HepG2 (cell line): ENCODE data around the gene PFN2. TPM values are rescaled to one million over a fixed set of nuclear protein-coding genes. Genes with fewer than 3 reads are reported as not detected.

Experiments
- ATAC-seq: fragments of 200-7000 bp; cut with Tn5 transposase; 3 replicates; pipeline ENCODE4 v1.9.1; 2020; ENCODE audit warnings: mild to moderate bottlenecking, moderate library complexity
- Bru-seq: library from RNA; stranded (reverse); fragments of 400-500 nt; gene quantifications from one replicate; lab custom pipeline; 2021; lab: Mats Ljungman, UMichigan
- BruChase-seq, 2 experiments: library from RNA; stranded (reverse); fragments of 400-500 nt; gene quantifications; one replicate each; lab custom pipeline; 2021; lab: Mats Ljungman, UMichigan
- BruUV-seq: library from RNA; stranded (reverse); fragments of 400-500 nt; replicated peaks from 2 replicates; lab custom pipeline; 2021; lab: Mats Ljungman, UMichigan
- CTCF ChIA-PET: fragments of 300-600 bp; formaldehyde crosslinking; extraction: SDS; loops from one replicate; lab custom pipeline; 2021; ENCODE audit warnings: low total read pairs, inconsistent platforms, low intra/inter-chr PET ratio; lab: Yijun Ruan, JAX
- POLR2A ChIA-PET: fragments of 350-600 bp; sonication (Branson Sonifier 250); formaldehyde crosslinking; loops from one replicate; lab custom pipeline; 2020; ENCODE audit warnings: antibody characterized with exemption, inconsistent platforms; lab: Yijun Ruan, JAX
- DNase-seq: peaks from one replicate; pipeline ENCODE4 v3.0.0-alpha.2; 2015; ENCODE audit warnings: low spot score
- FAIRE-seq: peaks from 3 replicates; lab custom pipeline; 2011; peaks lifted over from hg19 to GRCh38; lab: Jason Lieb, UNC
- H2AFZ ChIP-seq: one replicate; pipeline ENCODE4 v1.6.1; 2011; ENCODE audit warnings: low read length, inconsistent platforms
- H3K27ac ChIP-seq: fragments of 300-600 bp; 3 replicates; pipeline ENCODE4 v1.8.0; 2011; ENCODE audit warnings: mixed run types, mild to moderate bottlenecking, mixed read lengths, low read length, inconsistent platforms; ENCODE audit not compliant: insufficient read depth; ENCODE audit errors: extremely low read length
- H3K27me3 ChIP-seq, 2 experiments: fragments of 200-600 bp in 1 of 2; 2 replicates in 1 of 2; 3 replicates in 1 of 2; pipeline versions ENCODE4 v1.6.0 to v1.8.0; 2011; ENCODE audit warnings: low read length in 2 of 2, mild to moderate bottlenecking in 2 of 2, moderate library complexity in 2 of 2, inconsistent platforms in 1 of 2; ENCODE audit not compliant: insufficient read depth in 2 of 2, control insufficient read depth in 1 of 2
- H3K36me3 ChIP-seq, 2 experiments: fragments of 200-600 bp in 1 of 2; replicated peaks in 1 of 2; 2 replicates in 1 of 2; 3 replicates in 1 of 2; pipeline versions ENCODE4 v1.5.1 to v1.8.0; 2011; ENCODE audit warnings: low read length in 2 of 2, inconsistent platforms in 1 of 2; ENCODE audit not compliant: insufficient read depth in 2 of 2, control insufficient read depth in 1 of 2
- H3K4me1 ChIP-seq: 2 replicates; pipeline ENCODE4 v1.5.1; 2012; ENCODE audit warnings: low read length, inconsistent platforms; ENCODE audit not compliant: insufficient read depth
- H3K4me2 ChIP-seq: 2 replicates; pipeline ENCODE4 v1.6.0; 2011; ENCODE audit warnings: low read depth, low read length, inconsistent platforms
- H3K4me3 ChIP-seq, 3 experiments: fragments of 200-600 bp in 1 of 3; sonication (generic), shearing (Covaris generic) in 1 of 3; replicated peaks in 1 of 3; 2 replicates each; pipeline ENCODE4 v1.5.1; 2011 to 2016; ENCODE audit warnings: low read length in 3 of 3, inconsistent platforms in 2 of 3, low read depth in 2 of 3, mild to moderate bottlenecking in 2 of 3, control low read depth in 1 of 3, mixed read lengths in 1 of 3; ENCODE audit not compliant: insufficient read depth in 1 of 3
- H3K79me2 ChIP-seq: one replicate; pipeline ENCODE4 v1.6.1; 2011; ENCODE audit warnings: low read length, inconsistent platforms; ENCODE audit not compliant: insufficient read depth
- H3K9ac ChIP-seq: 2 replicates; pipeline ENCODE4 v1.6.0; 2011; ENCODE audit warnings: mild to moderate bottlenecking, low read depth, low read length, inconsistent platforms; ENCODE audit not compliant: insufficient read depth
- H3K9me3 ChIP-seq: 2 replicates; pipeline ENCODE4 v1.5.1; 2012; ENCODE audit warnings: mild to moderate bottlenecking, low read length
- H4K20me1 ChIP-seq: 2 replicates; pipeline ENCODE4 v1.6.0; 2011; ENCODE audit warnings: inconsistent platforms, mild to moderate bottlenecking, low read length, moderate library complexity; ENCODE audit not compliant: insufficient read depth
- CHD4 ChIP-seq: fragments of 200-600 bp; sonication (generic); IDR thresholded peaks from 2 replicates; pipeline ENCODE4 v1.7.0; 2017; ENCODE audit warnings: mild to moderate bottlenecking, low read length, borderline replicate concordance
- NCOA2 ChIP-seq: sonication (generic); formaldehyde crosslinking; IDR thresholded peaks from 2 replicates; pipeline ENCODE4 v1.8.0; 2022; ENCODE audit warnings: inconsistent platforms
- PHF5A ChIP-seq: IDR thresholded peaks from one replicate; pipeline ENCODE4 v1.6.1; 2018; ENCODE audit warnings: low read depth, missing genetic modification reagents; ENCODE audit not compliant: unreplicated experiment
- SMAD3 ChIP-seq: sonication (generic); formaldehyde crosslinking; IDR thresholded peaks from 2 replicates; pipeline ENCODE4 v1.4.0; 2020; ENCODE audit warnings: missing genetic modification reagents
- SMC3 ChIP-seq: IDR thresholded peaks from 2 replicates; pipeline ENCODE4 v1.6.1; 2011; ENCODE audit warnings: low read length, improper control_type of control experiment
- SRSF9 ChIP-seq: fragments of 200-400 bp; formaldehyde crosslinking; IDR thresholded peaks from 2 replicates; pipeline ENCODE4 v1.6.1; 2018; ENCODE audit warnings: borderline replicate concordance, mild to moderate bottlenecking, low read depth, low read length; ENCODE audit not compliant: insufficient read depth, poor library complexity, severe bottlenecking
- TBX2 ChIP-seq: sonication (generic); formaldehyde crosslinking; IDR thresholded peaks from 2 replicates; pipeline ENCODE4 v1.5.0; 2020; ENCODE audit warnings: missing genetic modification reagents, mild to moderate bottlenecking, borderline replicate concordance
- ZFP1 ChIP-seq: IDR thresholded peaks from 2 replicates; pipeline ENCODE4 v1.6.1; 2016
- ZNF20 ChIP-seq: sonication (generic); formaldehyde crosslinking; IDR thresholded peaks from 2 replicates; pipeline ENCODE4 v1.4.0; 2020; ENCODE audit warnings: mild to moderate bottlenecking, moderate library complexity, missing genetic modification reagents
- ZNF282 ChIP-seq: fragments of 450-650 bp; IDR thresholded peaks from 2 replicates; pipeline ENCODE4 v1.6.1; 2018; ENCODE audit not compliant: partially characterized antibody
- ZNF567 ChIP-seq: sonication (generic); formaldehyde crosslinking; IDR thresholded peaks from 2 replicates; pipeline ENCODE4 v1.8.1; 2023; ENCODE audit warnings: mild to moderate bottlenecking, missing genetic modification reagents, borderline replicate concordance
- ZNF572 ChIP-seq: sonication (generic); formaldehyde crosslinking; IDR thresholded peaks from 2 replicates; pipeline ENCODE4 v1.5.1; 2020; ENCODE audit warnings: mild to moderate bottlenecking, missing genetic modification reagents
- ZNF616 ChIP-seq: sonication (generic); formaldehyde crosslinking; IDR thresholded peaks from 2 replicates; pipeline ENCODE4 v1.5.0; 2020; ENCODE audit warnings: low read depth, mild to moderate bottlenecking, missing genetic modification reagents
- ZSCAN31 ChIP-seq: sonication (generic); formaldehyde crosslinking; IDR thresholded peaks from 2 replicates; pipeline ENCODE4 v1.5.0; 2020; ENCODE audit warnings: low read depth, mild to moderate bottlenecking, missing genetic modification reagents
- WGBS: methylation state at CpG from one replicate; pipeline ENCODE4 v1.1.6; 2017; ENCODE audit warnings: low lambda C conversion rate; 5-methylcytosine and 5-hydroxymethylcytosine counted together
- in situ Hi-C: cut with HindIII; loops from 2 replicates; pipeline ENCODE4 v1.10.0; 2017; ENCODE audit warnings: low pct_unique_long_range_greater_than_20kb; ENCODE audit not compliant: extremely low pct_ligation_motif_present
- intact Hi-C: fragments of 100-400 bp; cut with micrococcal nuclease; formaldehyde crosslinking; loops from one replicate; pipeline ENCODE4 v1.10.0; 2022; ENCODE audit not compliant: unreplicated experiment
- long read RNA-seq, 2 experiments: library from RNA in 1 of 2; library from polyadenylated mRNA in 1 of 2; stranded (forward) in 1 of 2; unstranded in 1 of 2; transcript quantifications; one replicate each; pipeline ENCODE4 v2.0.0, GENCODE V29; 2019 to 2022
- polyA minus RNA-seq, 3 experiments: library from RNA; depleted of rRNA, polyadenylated mRNA; stranded (reverse); fragments of >200 nt; gene quantifications; 2 replicates each; pipeline ENCODE4 v1.2.3, GENCODE V29; 2011; ENCODE audit warnings: low replicate concordance in 1 of 3
- polyA plus RNA-seq, 8 experiments: library from polyadenylated mRNA; depleted of rRNA in 3 of 8; stranded (reverse) in 7 of 8; unstranded in 1 of 8; fragments of >200 nt; fragmentation: Illumina TruSeq in 4 of 8; extraction: Trizol in 4 of 8; gene quantifications; 2 replicates each; pipeline versions ENCODE4 v1.2.1 to v1.2.3, GENCODE V29; 2011 to 2016; ENCODE audit warnings: low read depth in 4 of 8, missing spikeins in 1 of 8, mixed read lengths in 1 of 8; ENCODE audit not compliant: insufficient read depth in 1 of 8
- total RNA-seq, 5 experiments: library from RNA; depleted of rRNA; stranded (reverse); fragments of >200 nt; fragmentation: Illumina TruSeq; extraction: Trizol; gene quantifications; 2 replicates each; pipeline ENCODE4 v1.2.3, GENCODE V29; 2016; ENCODE audit warnings: low read depth in 1 of 5

PFN2 gene, protein sequence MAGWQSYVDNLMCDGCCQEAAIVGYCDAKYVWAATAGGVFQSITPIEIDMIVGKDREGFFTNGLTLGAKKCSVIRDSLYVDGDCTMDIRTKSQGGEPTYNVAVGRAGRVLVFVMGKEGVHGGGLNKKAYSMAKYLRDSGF
- total RNA-seq (2016; rRNA removed; fragmentation: Illumina TruSeq; extraction: Trizol) = 57.3 and 78.2 TPM in 2 replicates
- 14.1 and 15.9 TPM in 2 replicates for total RNA-seq (2016; cell fraction: cytosol; rRNA removed; fragmentation: Illumina TruSeq; extraction: Trizol; ENCODE audit: low read depth)
- total RNA-seq (2016; cell fraction: insoluble cytoplasmic fraction; rRNA removed; fragmentation: Illumina TruSeq; extraction: Trizol) = 63.6 and 81.2 TPM in 2 replicates
- 63.5 and 64.0 TPM in 2 replicates for total RNA-seq (2016; cell fraction: membrane; rRNA removed; fragmentation: Illumina TruSeq; extraction: Trizol)
- 83.3 and 84.7 TPM in 2 replicates for total RNA-seq (2016; cell fraction: nucleus; rRNA removed; fragmentation: Illumina TruSeq; extraction: Trizol)
- polyA plus RNA-seq (2011; rRNA removed) = 111 and 150 TPM in 2 replicates
- 85.5 and 146 TPM in 2 replicates for polyA plus RNA-seq (2011; cell fraction: cytosol; rRNA removed)
- polyA plus RNA-seq (2011; cell fraction: nucleus; rRNA removed) = 50.6 and 76.0 TPM in 2 replicates
- 69.7 and 92.6 TPM in 2 replicates for polyA plus RNA-seq (2012)
- 29.4 and 39.2 TPM in 2 replicates for polyA plus RNA-seq (2016; cell fraction: cytosol; fragmentation: Illumina TruSeq; extraction: Trizol; ENCODE audit: low read depth)
- 181 and 187 TPM in 2 replicates for polyA plus RNA-seq (2016; cell fraction: insoluble cytoplasmic fraction; fragmentation: Illumina TruSeq; extraction: Trizol; ENCODE audit: low read depth)
- 88.1 and 88.4 TPM in 2 replicates for polyA plus RNA-seq (2016; cell fraction: membrane; fragmentation: Illumina TruSeq; extraction: Trizol; ENCODE audit: low read depth)
- 114 and 119 TPM in 2 replicates for polyA plus RNA-seq (2016; cell fraction: nucleus; fragmentation: Illumina TruSeq; extraction: Trizol; ENCODE audit: insufficient read depth, low read depth)
- 17.9 and 40.3 TPM in 2 replicates for polyA minus RNA-seq (2011; rRNA and poly(A)+ RNA removed; ENCODE audit: low replicate concordance)
- 51.7 and 52.6 TPM in 2 replicates for polyA minus RNA-seq (2011; cell fraction: cytosol; rRNA and poly(A)+ RNA removed)
- 84.1 and 93.5 TPM in 2 replicates for polyA minus RNA-seq (2011; cell fraction: nucleus; rRNA and poly(A)+ RNA removed)
- Bru-seq, nascent RNA = percentile 55 among the genes with signal in this experiment
- BruChase-seq, experiment 1, labeled RNA remaining after a 6-hour chase = percentile 63 among the genes with signal in this experiment
- percentile 60 among the genes with signal in this experiment for BruChase-seq, experiment 2, labeled RNA remaining after a 2-hour chase
- long read RNA-seq, experiment 1, transcript PFN2-203 (3 exons, 1,780 nt) = major isoform, 105 of 136 reads
- long read RNA-seq, experiment 1, transcript PFN2-201 (3 exons, 2,261 nt) = minor isoform, 19 of 136 reads
- long read RNA-seq, experiment 1, partial matches to known transcripts = 2 of 136 reads
- long read RNA-seq, experiment 1, other reads (novel, unspliced or antisense) = 10 of 136 reads
- long read RNA-seq, experiment 2, transcript PFN2-203 (3 exons, 1,780 nt) = major isoform, 71 of 104 reads
- long read RNA-seq, experiment 2, transcript PFN2-201 (3 exons, 2,261 nt) = minor isoform, 10 of 104 reads
- long read RNA-seq, experiment 2, partial matches to known transcripts = 5 of 104 reads
- long read RNA-seq, experiment 2, other reads (novel, unspliced or antisense) = 16 of 104 reads

DNA sequence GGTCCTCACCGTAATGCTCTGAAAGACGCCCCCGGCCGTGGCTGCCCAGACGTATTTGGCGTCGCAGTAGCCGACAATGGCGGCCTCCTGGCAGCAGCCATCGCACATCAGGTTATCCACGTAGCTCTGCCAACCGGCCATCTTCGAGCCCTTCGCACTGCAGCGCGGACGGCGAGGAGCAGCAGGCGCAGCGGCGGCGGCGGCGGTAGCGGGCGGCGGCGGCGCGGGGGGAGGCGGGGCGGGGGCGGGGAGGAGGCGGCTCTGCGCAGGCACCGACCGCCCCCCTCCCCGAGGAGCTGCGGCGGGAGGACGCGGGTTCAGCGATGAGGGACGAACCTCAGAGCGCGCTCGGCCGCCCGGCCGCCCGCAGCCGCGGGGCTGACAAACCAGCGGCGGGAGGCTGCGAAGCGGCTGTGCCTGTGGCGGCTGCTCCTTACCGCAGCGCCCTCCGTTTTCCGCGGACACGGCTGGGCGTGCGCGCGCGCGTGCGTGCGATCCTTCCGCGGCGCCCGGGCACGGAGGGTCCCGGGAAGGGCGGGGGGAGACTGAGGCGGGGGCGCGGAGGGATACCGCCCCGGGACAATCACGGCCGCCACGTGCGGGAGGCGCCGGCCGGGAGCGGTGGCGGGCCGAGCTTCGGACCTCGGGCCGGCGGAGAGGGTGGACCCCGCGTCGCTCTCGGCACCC is at the start of gene PFN2:
Gene PFN2, minus strand, starts transcription at position 180 of the 687 bp plus-strand sequence. Its CDS starts 39 bp downstream, at position 141.
- Histone ChIP-seq H3K9ac (peak within 1 kb of the TSS; percentile 85), H3K27me3 (no peaks in the 10 kb centered on the region; a peak in 1 of 5 replicates), H3K4me1 (peaks cover 42% of the 10 kb centered on the region), H3K36me3 (peaks cover 5 to 10% of the 10 kb centered on the region in 2 experiments; a peak in 4 of 5 replicates), H3K27ac (peak within 1 kb of the TSS; percentile 93), H3K79me2 (peaks cover 44% of the 10 kb centered on the region), H3K4me3 (peak within 1 kb of the TSS; percentile 82 to 93 (median 92)), H2AFZ (peak within 1 kb of the TSS; percentile 89), H3K4me2 (peak within 1 kb of the TSS; percentile 87), H4K20me1 (peaks cover 18% of the 10 kb centered on the region), H3K9me3 (no peaks in the 10 kb centered on the region)
- peak; percentile 47 for DNase-seq
- ChIA-PET POLR2A (interaction anchor here (0.5 to 1.5 kb wide), 3 partner anchors 13 to 438 kb away, joined by 3 read pairs; no protein-coding TSS in a partner anchor), CTCF (no interaction called here)
- in situ Hi-C loops = no loop called here
- intact Hi-C loops = no loop called here
- FAIRE-seq = no peak
- no TSS peak for BruUV-seq
- ATAC-seq = peak; percentile 66
- WGBS = under 1% methylated on average over 33 of the region's 102 CpGs
- no peak for TF ChIP-seq SRSF9
- TF ChIP-seq ZNF567 = peak; percentile 88; the same call in 1 of the 2 replicates
- no peak for TF ChIP-seq ZNF282
- no peak for TF ChIP-seq SMAD3 (CRISPR knock-in tag)
- TF ChIP-seq ZNF20 = no peak
- TF ChIP-seq NCOA2 (CRISPR knock-in tag) = peak; percentile 49; the same call in 1 of the 2 replicates
- no peak for TF ChIP-seq ZNF572 (CRISPR knock-in tag)
- TF ChIP-seq SMC3 = no peak
- no peak for TF ChIP-seq CHD4
- no peak for TF ChIP-seq PHF5A (CRISPR knock-in tag)
- peak; percentile 90 for TF ChIP-seq ZSCAN31
- peak; percentile 76; the same call in 1 of the 2 replicates for TF ChIP-seq TBX2 (CRISPR knock-in tag)
- TF ChIP-seq ZNF616 (CRISPR knock-in tag) = peak; percentile 80; the same call in 1 of the 2 replicates
- no peak for TF ChIP-seq ZFP1 (CRISPR knock-in tag)
